Type B pancreatic cell (in vitro differentiated cells): Measurements from ENCODE around the gene METTL3. TPM values are rescaled to one million over a fixed set of nuclear protein-coding genes. Genes with fewer than 3 reads are reported as not detected.

Experiments
- DNase-seq: peaks from one replicate; pipeline ENCODE4 v3.0.0; 2021; ENCODE audit warnings: mixed read lengths; ENCODE audit not compliant: unreplicated experiment; ENCODE audit errors: extremely low spot score
- H3K27ac Mint-ChIP-seq: 2 replicates; pipeline ENCODE4 v1.8.0; 2021; ENCODE audit warnings: mild to moderate bottlenecking, mixed read lengths
- H3K27me3 Mint-ChIP-seq: 2 replicates; pipeline ENCODE4 v1.8.0; 2021; ENCODE audit warnings: mixed read lengths
- H3K36me3 Mint-ChIP-seq: 2 replicates; pipeline ENCODE4 v1.8.0; 2021; ENCODE audit warnings: mixed read lengths
- H3K4me1 Mint-ChIP-seq: one replicate; pipeline ENCODE4 v1.8.0; 2021; ENCODE audit warnings: mixed read lengths; ENCODE audit not compliant: unreplicated experiment
- H3K4me3 Mint-ChIP-seq: 2 replicates; pipeline ENCODE4 v1.8.0; 2021; ENCODE audit warnings: mild to moderate bottlenecking, mixed read lengths
- H3K9me3 Mint-ChIP-seq: 2 replicates; pipeline ENCODE4 v1.8.0; 2021; ENCODE audit warnings: mixed read lengths
- CTCF ChIP-seq: fragments of 200-600 bp; sonication (generic); conservative IDR thresholded peaks from 2 replicates; pipeline ENCODE4 v1.5.0; 2021; ENCODE audit warnings: antibody characterized with exemption, mild to moderate bottlenecking
- total RNA-seq: library from RNA; stranded (reverse); gene quantifications from 2 replicates; pipeline ENCODE4 v1.2.1, GENCODE V29; 2021; ENCODE audit warnings: low replicate concordance

METTL3 gene
- total RNA-seq, 1 donor from 2014 or later, result 68.6 TPM

GRCh38 chr14:21524575-21525490 is 13.7 kb upstream of the METTL3 start:
- peaks cover 17% of the 10 kb centered on the region for H3K36me3 Mint-ChIP-seq
- DNase-seq, result no peak
- no peak for TF ChIP-seq CTCF
- H3K4me1 Mint-ChIP-seq, result peaks cover 25% of the 10 kb centered on the region
- H3K9me3 Mint-ChIP-seq, result no peaks in the 10 kb centered on the region
- H3K27ac Mint-ChIP-seq, result peak overlapping the region; percentile 65
- no peaks in the 10 kb centered on the region for H3K27me3 Mint-ChIP-seq
- peak overlapping the region; percentile 96 for H3K4me3 Mint-ChIP-seq

GRCh38 chr14:21523203-21523602 is 12.1 kb upstream of the METTL3 start:
- Mint-ChIP-seq H3K4me3 (no peak overlapping the region), H3K27me3 (no peaks in the 10 kb centered on the region), H3K27ac (no peak overlapping the region), H3K9me3 (no peaks in the 10 kb centered on the region), H3K4me1 (peaks cover 19% of the 10 kb centered on the region), H3K36me3 (peaks cover 17% of the 10 kb centered on the region)
- TF ChIP-seq CTCF, result no peak
- DNase-seq, result no peak

GRCh38 chr14:21521501-21521900 is 10.4 kb upstream of the METTL3 start:
- Mint-ChIP-seq H3K27me3 (no peaks in the 10 kb centered on the region), H3K9me3 (no peaks in the 10 kb centered on the region), H3K4me3 (no peak overlapping the region), H3K27ac (no peak overlapping the region), H3K4me1 (peaks cover 13% of the 10 kb centered on the region), H3K36me3 (peaks cover 17% of the 10 kb centered on the region)
- no peak for TF ChIP-seq CTCF
- no peak for DNase-seq

GRCh38 chr14:21520767-21521166 is 9.6 kb upstream of the METTL3 start:
- no peak for TF ChIP-seq CTCF
- Mint-ChIP-seq H3K9me3 (no peaks in the 10 kb centered on the region), H3K4me3 (no peak overlapping the region), H3K27ac (no peak overlapping the region), H3K4me1 (peaks cover 13% of the 10 kb centered on the region), H3K27me3 (no peaks in the 10 kb centered on the region), H3K36me3 (peaks cover 17% of the 10 kb centered on the region)
- no peak for DNase-seq

GRCh38 chr14:21518725-21519124 is 7.6 kb upstream of the METTL3 start:
- Mint-ChIP-seq H3K4me3 (no peak overlapping the region), H3K36me3 (peaks cover 17% of the 10 kb centered on the region), H3K9me3 (no peaks in the 10 kb centered on the region), H3K27ac (no peak overlapping the region), H3K27me3 (no peaks in the 10 kb centered on the region), H3K4me1 (peaks cover 8% of the 10 kb centered on the region)
- TF ChIP-seq CTCF, result no peak
- no peak for DNase-seq
